HS-27A (cell line): ENCODE measurements around the gene SETD1A.
"Not testable (repeated sequence)": the region's sequence is repeated elsewhere in the genome, so short reads cannot be mapped to it uniquely, and the experiment has no call there.

ENCODE experiments used
- DNase-seq: peaks from one replicate; pipeline ENCODE4 v3.0.0-alpha.2; 2012; ENCODE audit warnings: low read depth, missing footprints

SETD1A gene

DNA sequence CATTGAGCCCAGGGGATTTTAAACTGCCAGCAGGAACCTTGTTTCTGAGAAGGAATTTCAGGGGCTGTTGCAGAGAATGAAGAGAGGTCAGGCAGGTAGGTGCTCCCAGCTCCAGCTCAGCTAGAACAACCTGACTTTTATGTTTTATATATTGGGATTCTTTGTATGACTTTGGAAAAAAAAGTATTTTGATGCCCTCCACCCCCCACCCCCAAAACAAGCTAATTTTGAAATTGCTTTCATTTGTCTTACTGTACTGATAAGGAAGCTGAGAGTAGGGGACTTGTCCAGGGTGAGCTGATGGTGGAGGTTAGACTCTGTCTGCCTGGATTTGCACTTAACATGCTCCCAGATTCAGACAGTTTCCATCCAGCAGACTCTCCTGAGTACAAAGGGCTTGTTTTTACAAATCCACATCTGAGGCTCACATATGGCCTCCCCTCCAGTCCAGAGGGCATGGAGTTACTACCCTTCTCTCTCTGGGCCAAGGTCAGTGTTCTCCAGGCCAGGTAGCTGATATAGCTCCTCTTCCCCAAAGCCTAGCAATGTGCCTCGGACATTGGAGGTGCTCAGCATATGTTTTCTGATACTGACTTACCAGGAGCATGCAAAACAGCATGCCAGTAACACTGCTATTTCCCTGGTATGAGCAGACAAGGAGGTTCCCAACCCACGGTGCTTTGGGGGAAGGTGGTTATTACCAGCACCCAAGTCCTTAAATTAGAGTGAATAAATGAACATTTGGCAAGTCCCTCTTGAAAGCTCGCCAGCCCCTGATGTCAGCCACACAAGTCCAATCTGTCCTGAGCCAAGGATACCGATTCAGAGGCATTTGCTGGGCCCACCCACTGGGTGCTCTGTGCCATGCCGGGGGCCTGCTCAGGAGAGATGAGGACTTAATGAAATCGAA lies 41.6 kb downstream of the SETD1A start:
- DNase-seq = no peak

DNA sequence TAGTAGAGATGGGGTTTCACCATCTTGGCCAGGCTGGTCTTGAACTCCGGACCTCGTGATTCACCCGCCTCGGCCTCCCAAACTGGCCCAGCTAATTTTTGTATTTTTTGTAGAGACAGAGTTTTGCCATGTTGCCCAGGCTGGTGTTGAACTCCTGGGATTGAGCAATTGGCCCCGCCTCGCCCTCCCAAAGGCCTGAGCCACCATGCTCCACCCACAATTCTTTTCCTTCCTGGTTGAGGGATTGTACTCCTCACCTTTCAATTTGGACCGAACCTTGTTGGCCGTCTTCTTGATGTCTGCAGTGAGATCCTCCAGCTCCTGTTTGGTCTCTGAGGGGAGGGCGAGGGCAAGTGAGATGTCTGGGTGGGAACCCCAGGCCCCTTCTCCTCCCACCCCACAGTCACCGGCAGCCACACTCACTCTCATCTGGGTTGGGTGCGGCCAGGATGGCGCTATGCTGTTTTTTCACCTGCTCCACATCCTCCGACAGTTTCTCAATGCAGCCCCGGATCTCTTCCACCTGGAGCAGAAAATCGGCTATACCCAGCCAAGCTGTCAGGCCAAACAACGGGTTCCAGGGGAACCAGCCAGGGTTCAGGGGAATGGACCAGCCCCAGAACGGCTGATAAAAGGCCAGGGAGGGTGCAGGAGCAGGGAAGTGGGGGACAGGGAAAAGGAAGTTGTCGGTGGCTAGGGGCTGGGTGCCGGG lies 43.3 kb downstream of the SETD1A start:
- no peak for DNase-seq

DNA sequence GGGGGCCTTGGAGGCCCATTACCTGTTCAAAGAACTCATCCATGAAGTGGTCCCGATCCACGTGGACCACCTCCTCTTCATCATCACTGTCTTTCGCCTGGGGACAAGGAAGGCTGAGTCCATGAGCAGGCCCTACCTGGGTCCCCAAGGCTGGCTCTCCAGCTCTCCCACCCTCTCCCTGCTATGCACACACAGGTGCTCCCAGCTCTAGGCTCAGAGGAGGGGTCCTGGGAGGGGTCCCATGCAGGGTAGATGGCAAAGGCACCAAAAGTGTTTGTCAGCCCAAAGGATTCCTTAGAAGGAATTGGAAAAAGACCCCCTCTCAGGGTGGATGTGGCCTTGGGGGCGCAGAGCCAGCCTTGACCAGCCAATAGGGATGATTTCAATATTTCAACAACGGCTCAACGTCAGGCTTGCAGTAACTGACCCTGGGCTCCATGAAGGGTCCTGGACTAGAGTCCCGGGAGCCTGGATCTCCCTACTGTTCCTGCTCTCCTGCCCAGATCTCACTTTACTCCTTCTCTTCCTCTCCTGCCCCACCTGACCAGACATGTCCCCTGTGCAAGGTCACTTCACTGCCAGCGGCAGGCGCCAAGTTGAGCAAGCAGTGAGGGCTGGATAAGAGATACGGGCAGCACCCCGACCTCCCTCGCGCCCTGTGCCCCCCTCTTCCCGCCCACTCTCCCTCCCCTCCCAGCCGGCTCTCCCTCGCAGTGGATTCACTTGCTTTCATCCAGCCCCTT lies 44.1 kb downstream of the SETD1A start:
- no peak for DNase-seq

DNA sequence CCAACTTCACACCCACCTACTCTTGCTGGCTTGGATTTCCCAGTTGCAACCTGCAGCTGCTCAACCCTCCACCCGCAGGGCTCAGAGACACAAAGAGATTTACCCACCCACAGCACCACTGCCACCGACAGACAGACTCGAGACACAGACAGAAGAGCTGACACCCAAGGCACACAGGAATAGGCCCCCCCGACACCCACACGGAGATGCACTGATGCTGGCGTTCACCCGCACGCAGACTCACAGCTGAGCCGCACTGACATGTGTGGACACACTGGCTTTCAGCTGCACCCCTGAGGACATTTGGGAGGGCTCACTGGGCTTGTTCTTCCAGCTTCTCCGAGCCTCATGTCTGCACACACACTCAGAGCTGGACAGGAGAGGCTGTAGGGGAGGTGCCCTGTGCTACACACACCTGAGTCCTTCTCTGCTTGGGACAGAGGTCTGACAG lies 44.7 kb downstream of the SETD1A start:
- no peak for DNase-seq

DNA sequence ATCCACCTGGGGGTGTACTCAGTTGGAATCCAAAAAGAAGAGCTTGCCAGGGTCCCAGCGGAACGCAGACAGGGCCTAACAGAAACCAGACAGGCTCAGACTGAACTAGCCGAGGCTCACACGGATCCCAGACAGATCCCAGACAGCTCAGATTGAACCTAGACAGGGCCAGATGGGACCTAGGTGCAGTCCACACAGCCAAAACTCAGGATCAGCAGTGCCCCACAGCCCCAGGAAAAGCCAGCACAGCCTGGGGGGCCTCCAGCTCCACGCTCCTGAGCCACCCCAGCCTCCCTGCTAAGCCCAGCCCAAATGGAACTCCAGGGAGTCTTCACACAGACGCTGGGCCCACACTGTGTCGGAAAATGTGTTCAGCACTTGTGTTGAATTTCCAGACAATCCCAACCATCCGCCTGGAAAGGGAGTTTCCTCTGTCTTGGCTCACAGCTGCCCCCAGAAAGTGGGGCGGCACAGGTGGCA lies 45.3 kb downstream of the SETD1A start:
- DNase-seq = no peak

DNA sequence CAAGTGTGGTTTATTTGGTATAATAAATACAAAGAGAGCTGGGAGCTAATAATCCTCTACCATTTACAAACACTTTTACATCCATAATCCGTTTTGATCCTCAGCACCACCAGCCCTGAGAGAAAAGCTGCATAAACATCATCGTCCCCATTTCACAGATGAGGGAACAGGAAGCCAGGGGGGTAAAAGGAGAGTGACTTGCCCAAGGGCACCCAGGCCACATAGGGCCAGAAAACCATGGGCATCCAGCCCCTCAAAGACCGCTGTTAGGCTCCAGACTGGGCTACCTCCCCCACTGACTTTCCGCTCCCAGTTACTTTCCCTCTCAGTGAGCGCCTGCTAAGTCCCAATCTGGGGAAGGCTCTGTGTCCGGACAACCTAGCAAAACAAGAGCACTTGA lies 46.2 kb downstream of the SETD1A start:
- no peak for DNase-seq

DNA sequence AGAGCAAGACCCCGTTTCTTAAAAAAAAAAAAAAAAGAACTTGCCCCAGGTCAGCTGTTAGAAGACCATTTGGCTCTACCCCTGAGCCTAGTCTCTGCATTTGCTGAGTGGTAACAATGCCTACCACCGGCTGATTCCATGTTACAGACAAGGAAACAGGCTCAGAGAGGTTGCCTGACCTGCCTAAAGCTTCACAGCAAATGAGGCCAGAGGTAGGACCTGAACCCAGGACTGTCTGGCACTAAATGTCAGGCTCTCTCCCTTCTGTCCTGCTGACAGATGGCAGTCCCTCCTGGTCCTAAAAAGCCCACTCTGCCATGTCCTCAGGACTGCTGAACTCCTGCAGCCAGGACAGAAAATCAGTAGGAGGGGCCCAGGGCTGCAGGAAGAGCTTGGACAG lies 47.1 kb downstream of the SETD1A start:
- DNase-seq = no peak

DNA sequence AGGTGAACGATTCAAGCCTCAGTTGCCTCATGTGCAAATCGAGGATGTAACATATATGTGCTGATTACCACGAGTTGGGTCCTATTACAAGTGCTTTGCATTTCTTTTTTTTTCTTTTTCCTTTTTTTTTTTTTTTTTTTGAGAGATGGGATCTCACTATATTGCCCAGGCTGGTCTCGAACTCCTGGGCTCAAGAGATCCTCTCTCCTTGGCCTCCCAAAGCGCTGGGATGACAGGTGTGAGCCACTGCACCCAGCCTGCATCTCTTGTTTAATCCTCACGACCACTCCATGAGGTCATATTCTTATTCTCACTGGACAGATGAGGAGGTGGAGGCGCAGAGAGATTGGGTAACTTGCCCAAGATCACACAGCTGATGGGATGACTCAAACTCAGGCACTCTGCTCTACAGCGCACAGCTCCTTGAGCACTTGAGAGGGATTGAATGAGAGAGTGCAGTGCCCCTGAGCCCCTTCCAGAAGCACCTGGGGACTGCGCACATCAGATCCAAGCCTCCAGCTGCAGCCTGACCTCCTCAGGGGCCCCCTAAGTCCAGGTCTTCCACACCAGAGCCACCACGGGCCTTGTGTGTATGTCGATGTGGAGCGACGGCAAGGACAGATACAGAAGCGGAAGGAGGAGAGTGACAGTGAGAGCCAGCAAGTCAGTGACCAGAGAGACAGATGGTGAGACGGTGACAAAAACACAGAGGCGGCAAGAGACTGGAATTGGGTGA lies 48.0 kb downstream of the SETD1A start:
- DNase-seq = no peak

DNA sequence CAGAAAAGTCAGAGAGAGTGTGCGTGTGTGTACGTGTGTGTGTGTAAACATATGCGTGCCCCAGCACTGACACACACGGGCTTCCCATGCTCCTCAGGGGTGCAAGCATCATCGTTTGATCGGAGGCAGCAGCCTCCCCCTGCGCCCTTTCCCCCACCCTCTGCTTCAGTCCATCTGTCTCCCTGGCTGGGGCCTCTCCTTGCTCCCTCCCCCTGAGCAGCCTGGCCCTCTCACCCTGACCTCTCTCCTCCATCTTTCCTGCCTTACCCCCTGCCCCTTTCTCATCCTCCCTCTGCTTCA lies 48.5 kb downstream of the SETD1A start:
- DNase-seq = no peak

DNA sequence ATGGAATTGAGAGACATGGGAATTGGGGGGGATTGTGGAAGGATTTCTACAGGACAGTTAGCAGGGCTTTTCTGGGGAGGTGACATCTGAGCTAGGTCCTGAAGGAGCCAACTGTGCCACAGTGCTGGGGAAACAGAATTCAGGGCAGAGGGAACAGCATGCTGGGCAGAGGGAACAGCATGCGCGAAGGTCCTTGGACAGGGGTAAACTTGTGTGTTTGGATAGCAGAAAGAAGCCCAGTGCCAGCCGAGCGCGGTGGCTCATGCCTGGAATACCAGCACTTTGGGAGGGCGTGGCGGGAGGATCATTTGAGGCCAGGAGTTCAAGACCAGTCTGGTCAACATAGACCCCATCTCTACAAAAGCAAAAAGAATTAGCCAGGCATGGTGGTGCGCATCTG lies 49.0 kb downstream of the SETD1A start:
- no peak for DNase-seq

DNA sequence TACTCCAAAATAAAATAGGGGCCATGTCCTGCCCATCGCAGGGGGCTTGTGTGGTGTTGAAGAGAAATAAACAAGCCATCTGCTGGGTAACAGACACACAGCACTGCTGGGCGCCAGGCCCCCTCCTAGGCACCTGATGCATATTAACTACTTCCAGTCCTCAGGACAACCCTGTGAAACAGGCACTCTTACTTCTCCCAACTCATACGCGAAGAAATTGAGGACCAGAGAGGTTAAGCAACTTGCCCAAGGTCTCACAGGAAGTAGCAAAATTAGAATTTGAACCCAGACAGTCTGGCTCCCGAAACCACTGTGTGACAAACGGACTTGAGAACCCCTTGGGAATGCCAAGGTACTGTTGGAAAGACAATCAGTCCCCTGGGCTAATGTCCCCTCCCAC lies 50.1 kb downstream of the SETD1A start:
- DNase-seq = no peak

DNA sequence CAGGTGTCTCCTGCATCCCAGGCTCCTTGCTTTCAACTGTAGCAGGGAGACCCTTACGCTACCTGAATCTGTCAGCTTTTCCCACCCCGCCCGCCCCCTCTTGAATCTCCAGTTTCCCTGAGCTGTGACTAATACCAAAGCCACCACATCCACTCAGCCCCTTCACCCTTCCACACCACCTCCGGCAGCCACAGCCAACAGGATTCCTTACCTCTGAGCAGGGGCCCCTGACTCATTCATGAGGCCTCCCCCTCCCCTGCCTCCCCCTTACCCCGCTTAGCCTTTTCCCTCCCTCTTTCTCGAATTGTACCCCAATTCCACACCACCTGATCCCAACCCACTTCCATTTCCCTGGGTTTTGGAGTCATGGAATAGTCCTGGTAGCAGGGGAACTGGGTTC lies 50.6 kb downstream of the SETD1A start:
- DNase-seq = no peak

DNA sequence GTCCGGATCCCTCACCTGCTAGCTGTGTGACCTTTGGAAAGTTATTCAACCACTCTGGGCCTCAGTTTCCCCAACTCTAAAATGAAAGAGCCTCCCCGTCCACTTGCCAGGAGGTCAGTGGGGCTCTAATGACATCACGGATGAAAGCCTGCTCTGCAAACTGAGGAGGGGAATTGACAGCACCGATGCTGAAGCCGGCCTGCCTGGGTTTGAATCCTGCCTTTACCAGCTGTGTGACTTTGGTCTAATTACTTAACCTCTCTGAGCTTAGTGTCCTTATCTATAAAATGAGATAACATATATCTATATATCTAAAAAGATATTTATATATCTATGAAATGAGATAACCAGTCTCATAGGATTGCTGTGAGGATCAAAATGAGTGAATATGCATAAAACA lies 51.0 kb downstream of the SETD1A start:
- DNase-seq = no peak

DNA sequence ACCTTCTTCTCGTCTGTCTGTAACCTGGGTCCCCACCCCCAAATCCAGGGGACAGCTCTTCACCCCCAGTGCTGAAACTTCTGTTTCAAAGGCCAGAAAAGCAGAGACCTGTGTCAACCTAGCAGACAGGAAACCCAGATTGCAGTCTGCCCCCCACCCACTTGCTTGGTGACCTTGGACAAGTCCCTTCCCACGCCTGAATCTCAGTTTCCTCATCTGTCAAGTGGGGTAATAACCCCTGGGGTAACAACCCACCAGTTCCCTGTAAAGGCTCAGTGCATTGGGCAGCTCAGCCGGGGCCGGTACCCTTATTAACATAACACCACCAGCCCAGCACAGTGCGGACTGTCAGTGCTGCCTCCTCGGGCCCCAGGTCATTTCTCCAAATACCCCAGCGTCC lies 51.6 kb downstream of the SETD1A start:
- no peak for DNase-seq

DNA sequence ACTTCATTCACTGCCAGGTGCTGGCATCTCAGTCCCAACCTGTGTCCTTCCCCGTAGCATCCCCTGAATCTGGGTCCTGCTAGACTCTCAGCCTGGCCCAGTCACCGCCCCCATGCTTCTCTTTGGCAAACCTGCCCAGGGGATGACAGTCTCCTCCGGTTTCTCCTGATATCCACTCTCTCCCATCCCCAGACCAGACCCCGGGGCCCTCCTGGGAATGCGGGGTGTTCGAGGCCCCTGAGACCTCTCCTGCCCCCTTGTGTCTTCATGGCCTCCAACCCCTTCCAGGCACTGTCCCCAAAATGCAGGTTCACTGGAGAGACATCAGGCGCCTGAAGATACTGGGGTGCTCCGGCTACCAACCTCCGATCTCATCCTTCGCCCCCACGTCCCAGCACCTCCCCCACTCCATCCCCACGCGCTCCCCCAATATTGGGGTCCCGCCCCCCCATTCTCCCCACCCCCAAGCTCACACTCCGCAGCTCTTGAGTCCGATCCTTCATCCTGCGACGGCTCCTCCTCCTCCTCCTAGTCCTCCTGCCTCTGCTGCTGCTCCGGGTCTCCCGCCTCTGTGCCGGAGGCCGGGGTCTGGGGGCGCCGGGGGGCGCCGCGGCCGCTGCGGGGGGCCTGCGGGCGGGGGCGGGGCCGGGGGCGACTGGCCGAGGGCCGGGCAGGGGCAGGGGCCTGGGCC lies 52.5 kb downstream of the SETD1A start:
- no peak for DNase-seq

DNA sequence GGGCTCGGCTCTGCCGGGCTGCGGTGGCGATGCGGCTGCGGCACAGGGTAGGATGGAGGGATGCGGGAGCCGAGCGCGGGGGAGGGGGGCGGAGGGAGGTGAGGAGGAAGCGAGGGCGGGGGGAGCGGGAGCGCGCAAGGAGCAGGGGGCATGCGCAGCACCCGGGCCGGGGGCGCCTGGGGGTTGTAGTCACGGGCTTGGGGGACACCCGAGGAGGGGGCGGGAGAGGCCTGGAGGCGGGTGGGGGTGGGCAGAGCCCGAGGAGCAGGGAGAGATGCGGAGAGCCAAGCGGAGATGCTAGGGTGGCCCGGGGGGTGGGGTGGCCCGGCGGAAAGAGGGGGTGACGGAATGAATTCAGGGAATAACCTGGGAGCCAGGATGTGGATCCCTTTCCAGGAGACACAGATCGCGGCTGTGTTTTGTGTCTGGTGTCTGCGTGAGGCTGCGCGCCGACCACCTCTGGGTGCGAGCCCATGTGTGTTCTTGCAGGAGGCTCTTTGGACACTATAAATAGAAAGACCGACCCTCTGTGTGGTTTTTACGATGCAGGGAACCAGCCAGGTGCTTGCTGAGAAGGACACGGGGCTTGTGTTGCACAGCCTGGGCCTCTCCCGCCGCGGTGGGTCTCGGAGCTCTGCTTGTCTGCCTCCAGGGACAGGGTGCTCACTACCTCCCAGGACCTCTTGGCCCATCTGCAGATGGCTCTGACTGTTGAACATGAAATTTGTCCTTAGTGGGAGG lies 53.2 kb downstream of the SETD1A start, which contains the start of gene STX1B:
Gene STX1B (minus strand): TSS at position 54 of the 741 bp plus-strand sequence. CDS start 242 bp downstream, outside the sequence.
- no peak for DNase-seq

DNA sequence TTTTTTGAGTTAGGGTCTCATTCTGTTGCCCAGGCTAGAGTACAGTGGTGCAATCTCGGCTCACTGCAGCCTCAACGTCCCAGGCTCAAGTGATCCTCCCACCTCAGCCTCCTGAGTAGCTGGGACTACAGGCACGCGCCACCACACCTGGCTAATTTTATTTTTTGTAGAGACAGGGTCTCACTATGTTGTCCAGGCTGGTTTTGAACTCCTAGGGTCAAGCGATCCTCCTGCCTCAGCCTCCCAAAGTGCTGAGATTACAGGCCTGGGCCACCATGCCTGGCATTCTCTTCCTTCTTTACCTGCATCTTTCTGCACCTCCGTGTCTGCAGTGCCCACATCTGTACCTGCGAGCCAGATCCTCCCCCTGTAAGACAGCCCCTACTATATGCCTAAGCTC lies 54.3 kb downstream of the SETD1A start:
- DNase-seq = not testable (repeated sequence)

DNA sequence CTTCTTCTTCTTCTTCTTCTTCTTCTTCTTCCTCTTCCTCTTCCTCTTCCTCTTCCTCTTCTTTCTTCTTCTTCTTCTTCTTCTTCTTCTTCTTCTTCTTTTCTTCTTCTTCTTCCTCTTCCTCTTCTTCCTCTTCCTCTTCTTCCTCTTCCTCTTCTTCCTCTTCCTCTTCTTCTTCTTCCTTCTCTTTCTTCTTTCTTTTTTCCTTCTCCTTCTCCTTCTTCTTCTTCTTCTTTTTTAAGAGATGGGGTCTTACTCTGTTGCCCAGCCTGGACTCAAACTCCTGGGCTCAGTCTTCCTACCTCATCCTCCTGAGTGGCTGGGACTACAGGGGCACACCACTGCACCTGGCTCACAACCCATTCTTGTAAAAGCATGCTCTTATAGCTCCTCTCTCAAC lies 55.7 kb downstream of the SETD1A start:
- DNase-seq = not testable (repeated sequence)

DNA sequence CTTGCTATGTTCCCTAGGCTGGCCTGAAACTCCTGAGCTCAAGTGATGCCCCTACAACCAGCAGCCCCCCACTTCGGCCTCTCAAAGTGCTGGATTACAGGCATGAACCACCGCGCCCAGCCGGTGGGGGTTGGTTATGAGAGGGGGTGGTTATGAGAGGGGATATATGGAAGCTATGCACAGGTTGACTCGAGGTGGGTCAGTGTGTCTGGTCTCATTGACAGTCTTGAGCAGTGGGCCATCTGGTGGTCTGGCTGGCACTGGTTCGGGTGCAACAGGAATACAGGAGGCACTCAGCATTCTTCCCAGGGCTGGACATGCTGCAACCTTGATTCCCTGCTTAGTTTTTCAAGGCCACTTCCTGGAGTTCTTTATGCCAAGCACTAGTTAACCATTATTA lies 58.5 kb downstream of the SETD1A start:
- DNase-seq = no peak

DNA sequence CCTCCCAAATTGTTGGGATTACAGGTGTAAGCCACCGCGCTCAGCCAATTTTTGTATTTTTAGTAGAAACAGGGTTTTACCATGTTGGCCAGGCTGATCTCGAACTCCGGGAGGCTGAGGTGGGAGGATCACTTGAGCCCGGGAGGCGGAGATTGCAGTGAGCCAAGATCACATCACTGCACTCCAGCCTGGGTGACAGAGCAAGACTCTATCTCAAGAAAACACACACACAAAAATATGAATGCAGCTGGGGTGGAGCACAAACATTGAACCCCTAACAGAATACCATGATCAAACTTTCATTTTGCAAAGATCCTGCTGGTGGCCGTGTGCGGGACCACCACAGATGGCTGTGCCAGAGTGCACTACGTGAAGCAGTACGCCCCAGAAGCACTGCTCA lies 60.2 kb downstream of the SETD1A start:
- not testable (repeated sequence) for DNase-seq

DNA sequence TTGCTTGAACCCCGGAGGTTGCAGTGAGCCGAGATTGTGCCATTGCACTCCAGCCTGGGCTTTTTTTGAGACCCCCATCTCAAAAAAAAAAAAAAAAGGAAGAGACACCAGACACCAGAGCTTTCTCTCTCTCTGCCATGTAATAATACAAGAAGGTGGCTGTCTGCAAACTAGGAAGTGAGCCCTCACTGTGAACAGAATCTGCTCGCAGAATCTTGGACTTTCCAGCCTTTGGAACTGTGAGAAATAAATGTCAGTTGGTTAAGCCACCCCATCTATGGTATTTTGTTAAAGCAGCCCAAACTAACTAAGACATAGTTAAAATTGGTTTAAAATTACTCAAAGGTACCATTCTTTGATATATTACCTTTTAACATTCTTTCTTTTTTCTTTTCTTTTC lies 63.0 kb downstream of the SETD1A start:
- no peak for DNase-seq
